H1 (cell line): ENCODE data around the gene MICALL1. TPM values are rescaled to one million over a fixed set of nuclear protein-coding genes. Genes with fewer than 3 reads are reported as not detected.

ENCODE experiments used
- CBX8 ChIP-seq: fragments of 300-800, 300-1000 bp; sonication (generic); IDR thresholded peaks from 2 replicates; pipeline ENCODE4 v1.7.1; 2016; ENCODE audit warnings: low read depth, low read length, borderline replicate concordance
- TBP ChIP-seq: IDR thresholded peaks from 2 replicates; pipeline ENCODE4 v1.6.1; 2011; ENCODE audit warnings: low read depth, low read length, improper control_type of control experiment
- polyA plus RNA-seq, 7 experiments: library from polyadenylated mRNA; depleted of rRNA in 3 of 7; stranded (reverse) in 5 of 7; unstranded in 2 of 7; fragments of >200 nt in 5 of 7; fragments of 200-250 nt in 2 of 7; gene quantifications; 1 replicate in 5 of 7; 2 replicates in 1 of 7; 4 replicates in 1 of 7; pipeline versions ENCODE4 v1.2.1 to v1.2.3, GENCODE V29; 2011 to 2013; ENCODE audit warnings: missing spikeins in 2 of 7, mixed read lengths in 2 of 7
- total RNA-seq: library from RNA; stranded (reverse); fragmentation: NEBNext Ultra II Directional; extraction: Animal tissue kit (Norgen Biotek cat#: 25700); gene quantifications from 2 replicates; pipeline ENCODE4 v1.2.1, GENCODE V29; 2021
- TF ChIP-seq, protein P1 (sequence below): IDR thresholded peaks from 2 replicates; pipeline ENCODE4 v1.6.1; 2012; ENCODE audit warnings: low read length, inconsistent platforms

The MICALL1 gene
- total and polyA plus RNA-seq, 2 of the 8 experiments (the other 6 are each of a cell fraction or from before 2014, with no cell fraction given), result 17.7 to 32.1 TPM

DNA sequence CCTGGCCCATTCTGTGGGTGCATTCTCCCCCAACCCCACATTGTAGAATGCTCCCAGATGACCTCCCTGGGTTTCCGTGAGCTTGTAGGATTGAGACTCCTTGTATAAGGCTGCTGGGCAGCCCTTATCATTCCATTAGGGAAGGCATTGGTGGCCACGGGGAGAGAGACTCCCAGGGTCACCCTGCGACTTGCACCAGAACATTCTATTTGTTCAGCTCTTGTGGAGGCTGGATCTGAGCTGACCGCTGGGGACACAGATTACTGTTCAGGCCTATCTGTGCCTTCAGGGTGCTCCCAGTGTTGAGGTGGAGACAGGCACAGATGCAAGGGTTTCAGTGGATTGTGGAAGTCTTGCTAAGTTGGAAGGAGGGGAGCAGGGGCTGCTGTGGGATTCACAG is 17.8 kb downstream of the MICALL1 start (continued):
- TF ChIP-seq, protein P1, sequence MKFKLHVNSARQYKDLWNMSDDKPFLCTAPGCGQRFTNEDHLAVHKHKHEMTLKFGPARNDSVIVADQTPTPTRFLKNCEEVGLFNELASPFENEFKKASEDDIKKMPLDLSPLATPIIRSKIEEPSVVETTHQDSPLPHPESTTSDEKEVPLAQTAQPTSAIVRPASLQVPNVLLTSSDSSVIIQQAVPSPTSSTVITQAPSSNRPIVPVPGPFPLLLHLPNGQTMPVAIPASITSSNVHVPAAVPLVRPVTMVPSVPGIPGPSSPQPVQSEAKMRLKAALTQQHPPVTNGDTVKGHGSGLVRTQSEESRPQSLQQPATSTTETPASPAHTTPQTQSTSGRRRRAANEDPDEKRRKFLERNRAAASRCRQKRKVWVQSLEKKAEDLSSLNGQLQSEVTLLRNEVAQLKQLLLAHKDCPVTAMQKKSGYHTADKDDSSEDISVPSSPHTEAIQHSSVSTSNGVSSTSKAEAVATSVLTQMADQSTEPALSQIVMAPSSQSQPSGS, result no peak
- TF ChIP-seq TBP (no peak), CBX8 (no peak)
- TF ChIP-seq, all 59 proteins: peak for 0
